AG20443 (cell line): ENCODE data around the gene GNB3.

Experiments
- DNase-seq: peaks from one replicate; pipeline ENCODE4 v3.0.0; 2012; ENCODE audit warnings: low spot score, mixed read lengths

Gene GNB3

GRCh38 chr12:6840761-6841515 is at the start of gene GNB3:
TSS of gene GNB3 (plus strand) at chr12:6840925. CDS start at chr12:6841288, 363 bp downstream.
- DNase-seq, result no peak

- DNase-seq, result no peak
These were observed 48.7 kb upstream of the GNB3 start for GRCh38 chr12:6791931-6792520.

GRCh38 chr12:6792522-6793201 is 48.1 kb upstream of the GNB3 start:
- no peak for DNase-seq

GRCh38 chr12:6795088-6795487 is 45.6 kb upstream of the GNB3 start:
- no peak for DNase-seq

- no peak for DNase-seq
These were observed 44.1 kb upstream of the GNB3 start for GRCh38 chr12:6796576-6796975.

GRCh38 chr12:6799147-6799546 is 41.6 kb upstream of the GNB3 start:
- no peak for DNase-seq

- no peak for DNase-seq
These were observed 33.6 kb upstream of the GNB3 start for GRCh38 chr12:6807170-6807569.

- DNase-seq, result no peak
These were observed 31.7 kb upstream of the GNB3 start for GRCh38 chr12:6809056-6809455.

- DNase-seq, result no peak
These were observed 30.0 kb upstream of the GNB3 start for GRCh38 chr12:6810758-6811157.

GRCh38 chr12:6813363-6813762 is 27.4 kb upstream of the GNB3 start:
- DNase-seq, result no peak

- DNase-seq, result no peak
These were observed 24.1 kb upstream of the GNB3 start for GRCh38 chr12:6816598-6816997.

GRCh38 chr12:6817098-6817497 is 23.6 kb upstream of the GNB3 start:
- DNase-seq, result no peak

GRCh38 chr12:6817662-6818157 is 23.0 kb upstream of the GNB3 start:
- no peak for DNase-seq

- no peak for DNase-seq
These were observed 22.5 kb upstream of the GNB3 start for GRCh38 chr12:6818222-6818621.

- no peak for DNase-seq
These were observed 22.1 kb upstream of the GNB3 start for GRCh38 chr12:6818645-6819044.

- DNase-seq, result no peak
These were observed 21.4 kb upstream of the GNB3 start for GRCh38 chr12:6819106-6820030.

- no peak for DNase-seq
These were observed 20.6 kb upstream of the GNB3 start for GRCh38 chr12:6820166-6820565.

- peak; percentile 84 for DNase-seq
These were observed 18.9 kb upstream of the GNB3 start, which contains the start of gene GPR162 for GRCh38 chr12:6821591-6822425. TSS of gene GPR162 (plus strand) at chr12:6821821. CDS start at chr12:6823899, 2,078 bp downstream.

- DNase-seq, result no peak
These were observed 18.1 kb upstream of the GNB3 start for GRCh38 chr12:6822426-6823135.
